Measurements from ENCODE around the gene ZNF431. TPM values are rescaled to one million over a fixed set of nuclear protein-coding genes. Genes with fewer than 3 reads are reported as not detected.

ZNF431 gene
- total and polyA plus RNA-seq, 2 of the 4 experiments (the other 2 are of a cell fraction): 4.3 to 4.5 TPM

DNA sequence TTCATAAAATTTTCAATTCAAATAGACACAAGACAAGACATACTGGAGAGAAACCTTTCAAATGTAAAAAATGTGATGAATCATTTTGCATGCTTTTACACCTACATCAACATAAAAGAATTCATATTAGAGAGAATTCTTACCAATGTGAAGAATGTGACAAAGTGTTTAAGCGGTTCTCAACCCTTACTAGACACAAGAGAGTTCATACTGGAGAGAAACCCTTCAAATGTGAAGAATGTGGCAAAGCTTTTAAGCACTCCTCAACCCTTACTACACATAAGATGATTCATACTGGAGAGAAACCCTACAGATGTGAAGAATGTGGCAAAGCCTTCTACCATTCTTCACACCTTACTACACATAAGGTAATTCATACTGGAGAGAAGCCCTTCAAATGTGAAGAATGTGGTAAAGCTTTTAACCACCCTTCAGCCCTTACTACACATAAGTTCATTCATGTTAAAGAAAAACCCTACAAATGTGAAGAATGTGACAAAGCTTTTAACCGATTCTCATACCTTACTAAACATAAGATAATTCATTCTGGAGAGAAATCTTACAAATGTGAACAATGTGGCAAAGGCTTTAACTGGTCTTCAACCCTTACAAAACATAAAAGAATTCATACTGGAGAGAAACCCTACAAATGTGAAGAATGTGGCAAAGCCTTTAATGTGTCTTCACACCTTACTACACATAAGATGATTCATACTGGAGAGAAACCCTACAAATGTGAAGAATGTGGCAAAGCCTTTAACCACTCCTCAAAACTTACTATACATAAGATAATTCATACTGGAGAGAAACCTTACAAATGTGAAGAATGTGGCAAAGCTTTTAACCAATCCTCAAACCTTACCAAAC is 24.6 kb upstream of the ZNF431 start:
- no peak overlapping the region for H3K14ac ChIP-seq (replicated peaks; ENCODE audit: low read depth, low read length)
- H3K4me2 ChIP-seq (ENCODE audit: low read depth, low read length): no peak overlapping the region
- ChIA-PET POLR2A (ENCODE audit: unreplicated experiment) (no interaction called here), CTCF (no interaction called here)
- ATAC-seq (ENCODE audit: low read depth) (no peak; the same call in 1 of the 2 replicates), DNase-seq (peak; percentile 33)
- BruUV-seq (replicated peaks): TSS peak; percentile 32
- intact Hi-C loops (cut with micrococcal nuclease): no loop called here
- H3K27me3 ChIP-seq (ENCODE audit: control insufficient read depth, insufficient read depth, low read length): no peaks in the 10 kb centered on the region
- no peak overlapping the region for H3K9ac ChIP-seq (ENCODE audit: low read depth, low read length)
- no peaks in the 10 kb centered on the region for H3K4me1 ChIP-seq (ENCODE audit: control insufficient read depth, insufficient read depth, low read length)
- no peak overlapping the region for H4K91ac ChIP-seq (ENCODE audit: insufficient read depth, low read depth, low read length)
- H3K4ac ChIP-seq (ENCODE audit: low read depth, low read length): no peak overlapping the region
- H2AFZ ChIP-seq (replicated peaks; ENCODE audit: low read length, poor library complexity): no peak overlapping the region
- no peak overlapping the region for H4K8ac ChIP-seq (ENCODE audit: low read depth in 2 of 2, low read length in 2 of 2)
- no peaks in the 10 kb centered on the region for H3K9me1 ChIP-seq (ENCODE audit: insufficient read depth, low read length)
- no peak overlapping the region for H2BK20ac ChIP-seq (ENCODE audit: low read depth, low read length)
- WGBS, 2 experiments (ENCODE audit: extremely low coverage in 2 of 2, insufficient read length in 1 of 2): no CpG with 5 or more reads among the region's 2 CpGs
- H4K5ac ChIP-seq (ENCODE audit: low read depth, low read length): no peak overlapping the region
- no peak overlapping the region for H3K18ac ChIP-seq (ENCODE audit: low read depth, low read length)
- peak overlapping the region; percentile 54 for H2BK5ac ChIP-seq (ENCODE audit: low read depth, low read length, poor library complexity, severe bottlenecking)
- no peak overlapping the region for H3K23ac ChIP-seq (ENCODE audit: low read depth, low read length)
- H3K36me3 ChIP-seq (ENCODE audit: control insufficient read depth, insufficient read depth, low read length): peaks cover 3% of the 10 kb centered on the region; the same call in 1 of the 2 replicates
- peaks cover 2% of the 10 kb centered on the region; the same call in 1 of the 2 replicates for H3K9me3 ChIP-seq (ENCODE audit: control insufficient read depth, insufficient read depth, low read length)
- no peak overlapping the region for H3K4me3 ChIP-seq (ENCODE audit: insufficient read depth, low read depth, low read length)
- in situ Hi-C loops (cut with MboI; ENCODE audit: low sequenced_read_pairs): no loop called here
- H3K27ac ChIP-seq (ENCODE audit: insufficient read depth, low read length): no peak overlapping the region
- no peak overlapping the region for H2AK9ac ChIP-seq (replicated peaks; ENCODE audit: low read depth, low read length, poor library complexity)
- H3K56ac ChIP-seq (ENCODE audit: extremely low read depth, insufficient read depth, low read length): no peak overlapping the region
- no peaks in the 10 kb centered on the region for H4K20me1 ChIP-seq (ENCODE audit: insufficient read depth, low read length)
- H2BK120ac ChIP-seq (ENCODE audit: low read depth, low read length): no peak overlapping the region
- dilution Hi-C loops (cut with HindIII; ENCODE audit: low sequenced_read_pairs, unreplicated experiment): no loop called here
- H3K79me1 ChIP-seq (ENCODE audit: low read depth in 1 of 2, low read length in 2 of 2): no peaks in the 10 kb centered on the region
- H2BK15ac ChIP-seq (ENCODE audit: low read depth, low read length): no peak overlapping the region
- H2AK5ac ChIP-seq (ENCODE audit: low read depth, low read length): no peak overlapping the region
- TF ChIP-seq MXI1 (IDR thresholded peaks at IDR 0.05; ENCODE audit: borderline replicate concordance, low read depth, low read length) (no peak), MAZ (IDR thresholded peaks at IDR 0.05; ENCODE audit: borderline replicate concordance, low read depth, low read length) (no peak), CHD1 (IDR thresholded peaks at IDR 0.05; ENCODE audit: low read depth, low read length) (no peak), SMC3 (IDR thresholded peaks at IDR 0.05; ENCODE audit: low read depth, low read length) (no peak), RAD21 (IDR thresholded peaks at IDR 0.05; ENCODE audit: low read length) (no peak), FOS (IDR thresholded peaks at IDR 0.05; ENCODE audit: low read depth, low read length) (no peak), RFX5 (IDR thresholded peaks at IDR 0.05; ENCODE audit: low read depth, low read length) (no peak), MAFK (IDR thresholded peaks at IDR 0.05; ENCODE audit: low read depth, low read length) (no peak), NFE2L2 (IDR thresholded peaks at IDR 0.05; ENCODE audit: low read depth, low read length) (no peak), CEBPB (IDR thresholded peaks at IDR 0.05; ENCODE audit: low read depth, low read length) (no peak), POLR2A (IDR thresholded peaks at IDR 0.05; ENCODE audit: low read depth, low read length) (no peak), BHLHE40 (IDR thresholded peaks at IDR 0.05; ENCODE audit: low read depth, low read length) (no peak), RCOR1 (IDR thresholded peaks at IDR 0.05; ENCODE audit: insufficient replicate concordance, low read length) (no peak)
- TF ChIP-seq, protein P1, sequence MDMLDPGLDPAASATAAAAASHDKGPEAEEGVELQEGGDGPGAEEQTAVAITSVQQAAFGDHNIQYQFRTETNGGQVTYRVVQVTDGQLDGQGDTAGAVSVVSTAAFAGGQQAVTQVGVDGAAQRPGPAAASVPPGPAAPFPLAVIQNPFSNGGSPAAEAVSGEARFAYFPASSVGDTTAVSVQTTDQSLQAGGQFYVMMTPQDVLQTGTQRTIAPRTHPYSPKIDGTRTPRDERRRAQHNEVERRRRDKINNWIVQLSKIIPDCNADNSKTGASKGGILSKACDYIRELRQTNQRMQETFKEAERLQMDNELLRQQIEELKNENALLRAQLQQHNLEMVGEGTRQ (IDR thresholded peaks at IDR 0.05; ENCODE audit: low read depth, low read length): no peak
- TF ChIP-seq, protein P2, sequence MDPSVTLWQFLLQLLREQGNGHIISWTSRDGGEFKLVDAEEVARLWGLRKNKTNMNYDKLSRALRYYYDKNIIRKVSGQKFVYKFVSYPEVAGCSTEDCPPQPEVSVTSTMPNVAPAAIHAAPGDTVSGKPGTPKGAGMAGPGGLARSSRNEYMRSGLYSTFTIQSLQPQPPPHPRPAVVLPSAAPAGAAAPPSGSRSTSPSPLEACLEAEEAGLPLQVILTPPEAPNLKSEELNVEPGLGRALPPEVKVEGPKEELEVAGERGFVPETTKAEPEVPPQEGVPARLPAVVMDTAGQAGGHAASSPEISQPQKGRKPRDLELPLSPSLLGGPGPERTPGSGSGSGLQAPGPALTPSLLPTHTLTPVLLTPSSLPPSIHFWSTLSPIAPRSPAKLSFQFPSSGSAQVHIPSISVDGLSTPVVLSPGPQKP (IDR thresholded peaks at IDR 0.05; ENCODE audit: borderline replicate concordance, low read depth, low read length): no peak

All from IMR-90 (cell line).